ENCODE measurements around the gene RGL4.
"Not testable (repeated sequence)": the region's sequence is repeated elsewhere in the genome, so short reads cannot be mapped to it uniquely, and the experiment has no call there.

Gene RGL4

GRCh38 chr22:23690713-23691112 is at the start of gene RGL4:
Gene RGL4, plus strand, starts transcription at chr22:23691013. Its CDS starts 1,018 bp downstream, at chr22:23692031.
- H3K9ac ChIP-seq (ENCODE audit: low read length) = no peak within 1 kb of the TSS
- H3K9me3 ChIP-seq (ENCODE audit: control insufficient read depth, low read length) = no peaks in the 10 kb centered on the region
- H3K4me1 ChIP-seq (ENCODE audit: control insufficient read depth, insufficient read depth, low read length) = no peaks in the 10 kb centered on the region
- H3K4me3 ChIP-seq (ENCODE audit: low read length) = no peak within 1 kb of the TSS
- H3K36me3 ChIP-seq (ENCODE audit: control insufficient read depth, insufficient read depth, low read length) = no peaks in the 10 kb centered on the region
- no peaks in the 10 kb centered on the region for H3K27me3 ChIP-seq (ENCODE audit: control insufficient read depth, insufficient read depth, low read length)

GRCh38 chr22:23646526-23646925 is 44.3 kb upstream of the RGL4 start:
- H3K9ac ChIP-seq (ENCODE audit: low read length); H3K27me3 ChIP-seq (ENCODE audit: control insufficient read depth, insufficient read depth, low read length); H3K36me3 ChIP-seq (ENCODE audit: control insufficient read depth, insufficient read depth, low read length); H3K4me1 ChIP-seq (ENCODE audit: control insufficient read depth, insufficient read depth, low read length); H3K9me3 ChIP-seq (ENCODE audit: control insufficient read depth, low read length); H3K4me3 ChIP-seq (ENCODE audit: low read length): not testable (repeated sequence)

- no peak overlapping the region for H3K9ac ChIP-seq (ENCODE audit: low read length)
- no peak overlapping the region for H3K4me3 ChIP-seq (ENCODE audit: low read length)
- no peaks in the 10 kb centered on the region for H3K36me3 ChIP-seq (ENCODE audit: control insufficient read depth, insufficient read depth, low read length)
- H3K9me3 ChIP-seq (ENCODE audit: control insufficient read depth, low read length) = no peaks in the 10 kb centered on the region
- no peaks in the 10 kb centered on the region for H3K4me1 ChIP-seq (ENCODE audit: control insufficient read depth, insufficient read depth, low read length)
- no peaks in the 10 kb centered on the region for H3K27me3 ChIP-seq (ENCODE audit: control insufficient read depth, insufficient read depth, low read length)
Observed at GRCh38 chr22:23649071-23649501, 41.7 kb upstream of the RGL4 start.

GRCh38 chr22:23651676-23652075 is 39.1 kb upstream of the RGL4 start:
- H3K36me3 ChIP-seq (ENCODE audit: control insufficient read depth, insufficient read depth, low read length) = no peaks in the 10 kb centered on the region
- H3K27me3 ChIP-seq (ENCODE audit: control insufficient read depth, insufficient read depth, low read length) = no peaks in the 10 kb centered on the region
- H3K4me3 ChIP-seq (ENCODE audit: low read length) = no peak overlapping the region
- H3K4me1 ChIP-seq (ENCODE audit: control insufficient read depth, insufficient read depth, low read length) = no peaks in the 10 kb centered on the region
- H3K9me3 ChIP-seq (ENCODE audit: control insufficient read depth, low read length) = no peaks in the 10 kb centered on the region
- no peak overlapping the region for H3K9ac ChIP-seq (ENCODE audit: low read length)

GRCh38 chr22:23652286-23652685 is 38.5 kb upstream of the RGL4 start:
- H3K4me1 ChIP-seq (ENCODE audit: control insufficient read depth, insufficient read depth, low read length) = no peaks in the 10 kb centered on the region
- H3K9me3 ChIP-seq (ENCODE audit: control insufficient read depth, low read length) = no peaks in the 10 kb centered on the region
- no peaks in the 10 kb centered on the region for H3K27me3 ChIP-seq (ENCODE audit: control insufficient read depth, insufficient read depth, low read length)
- H3K36me3 ChIP-seq (ENCODE audit: control insufficient read depth, insufficient read depth, low read length) = no peaks in the 10 kb centered on the region
- no peak overlapping the region for H3K9ac ChIP-seq (ENCODE audit: low read length)
- no peak overlapping the region for H3K4me3 ChIP-seq (ENCODE audit: low read length)

- H3K27me3 ChIP-seq (ENCODE audit: control insufficient read depth, insufficient read depth, low read length) = no peaks in the 10 kb centered on the region
Observed at GRCh38 chr22:23652711-23653110, 38.1 kb upstream of the RGL4 start.

GRCh38 chr22:23655891-23656475 is 34.8 kb upstream of the RGL4 start:
- Histone ChIP-seq H3K9me3 (ENCODE audit: control insufficient read depth, low read length) (no peaks in the 10 kb centered on the region), H3K4me1 (ENCODE audit: control insufficient read depth, insufficient read depth, low read length) (no peaks in the 10 kb centered on the region), H3K27me3 (ENCODE audit: control insufficient read depth, insufficient read depth, low read length) (no peaks in the 10 kb centered on the region), H3K36me3 (ENCODE audit: control insufficient read depth, insufficient read depth, low read length) (no peaks in the 10 kb centered on the region), H3K9ac (ENCODE audit: low read length) (no peak overlapping the region), H3K4me3 (ENCODE audit: low read length) (no peak overlapping the region)

More at GRCh38 chr22:23652711-23653110, 38.1 kb upstream of the RGL4 start:
- Histone ChIP-seq H3K9me3 (ENCODE audit: control insufficient read depth, low read length) (no peaks in the 10 kb centered on the region), H3K36me3 (ENCODE audit: control insufficient read depth, insufficient read depth, low read length) (no peaks in the 10 kb centered on the region), H3K9ac (ENCODE audit: low read length) (no peak overlapping the region), H3K4me3 (ENCODE audit: low read length) (no peak overlapping the region), H3K4me1 (ENCODE audit: control insufficient read depth, insufficient read depth, low read length) (no peaks in the 10 kb centered on the region)

GRCh38 chr22:23657727-23658126 is 33.1 kb upstream of the RGL4 start:
- Histone ChIP-seq H3K27me3 (ENCODE audit: control insufficient read depth, insufficient read depth, low read length) (no peaks in the 10 kb centered on the region), H3K4me3 (ENCODE audit: low read length) (no peak overlapping the region), H3K4me1 (ENCODE audit: control insufficient read depth, insufficient read depth, low read length) (no peaks in the 10 kb centered on the region), H3K36me3 (ENCODE audit: control insufficient read depth, insufficient read depth, low read length) (no peaks in the 10 kb centered on the region), H3K9me3 (ENCODE audit: control insufficient read depth, low read length) (no peaks in the 10 kb centered on the region), H3K9ac (ENCODE audit: low read length) (no peak overlapping the region)

GRCh38 chr22:23660381-23660780 is 30.4 kb upstream of the RGL4 start:
- H3K9me3 ChIP-seq (ENCODE audit: control insufficient read depth, low read length); H3K4me1 ChIP-seq (ENCODE audit: control insufficient read depth, insufficient read depth, low read length); H3K9ac ChIP-seq (ENCODE audit: low read length); H3K27me3 ChIP-seq (ENCODE audit: control insufficient read depth, insufficient read depth, low read length); H3K36me3 ChIP-seq (ENCODE audit: control insufficient read depth, insufficient read depth, low read length); H3K4me3 ChIP-seq (ENCODE audit: low read length): not testable (repeated sequence)

GRCh38 chr22:23670378-23671295 is 20.2 kb upstream of the RGL4 start:
- H3K27me3 ChIP-seq (ENCODE audit: control insufficient read depth, insufficient read depth, low read length) = no peaks in the 10 kb centered on the region
- H3K4me3 ChIP-seq (ENCODE audit: low read length) = no peak overlapping the region
- no peaks in the 10 kb centered on the region for H3K9me3 ChIP-seq (ENCODE audit: control insufficient read depth, low read length)
- H3K36me3 ChIP-seq (ENCODE audit: control insufficient read depth, insufficient read depth, low read length) = no peaks in the 10 kb centered on the region
- peaks cover 6% of the 10 kb centered on the region for H3K4me1 ChIP-seq (ENCODE audit: control insufficient read depth, insufficient read depth, low read length)
- no peak overlapping the region for H3K9ac ChIP-seq (ENCODE audit: low read length)

- H3K9me3 ChIP-seq (ENCODE audit: control insufficient read depth, low read length); H3K4me3 ChIP-seq (ENCODE audit: low read length); H3K27me3 ChIP-seq (ENCODE audit: control insufficient read depth, insufficient read depth, low read length); H3K36me3 ChIP-seq (ENCODE audit: control insufficient read depth, insufficient read depth, low read length); H3K9ac ChIP-seq (ENCODE audit: low read length): not testable (repeated sequence)
- peaks cover 14% of the 10 kb centered on the region for H3K4me1 ChIP-seq (ENCODE audit: control insufficient read depth, insufficient read depth, low read length)
Observed at GRCh38 chr22:23671387-23671786, 19.4 kb upstream of the RGL4 start.

GRCh38 chr22:23672307-23673049 is 18.3 kb upstream of the RGL4 start:
- H3K9ac ChIP-seq (ENCODE audit: low read length); H3K4me3 ChIP-seq (ENCODE audit: low read length); H3K36me3 ChIP-seq (ENCODE audit: control insufficient read depth, insufficient read depth, low read length); H3K27me3 ChIP-seq (ENCODE audit: control insufficient read depth, insufficient read depth, low read length); H3K9me3 ChIP-seq (ENCODE audit: control insufficient read depth, low read length): not testable (repeated sequence)
- H3K4me1 ChIP-seq (ENCODE audit: control insufficient read depth, insufficient read depth, low read length) = peaks cover 15% of the 10 kb centered on the region

All from mucosa of stomach (tissue), 1 donor.